Large intestine (tissue), 3 donors: ENCODE results near the gene CAAP1. TPM values are rescaled to one million over a fixed set of nuclear protein-coding genes. Genes with fewer than 3 reads are reported as not detected.
"Not testable (repeated sequence)": the region's sequence is repeated elsewhere in the genome, so short reads cannot be mapped to it uniquely, and the experiment has no call there.

Experiments
- DNase-seq, 2 donors: peaks; one replicate each; pipeline versions ENCODE4 v3.0.0 to v3.0.0-alpha.2; 2013
- H3K27ac ChIP-seq: one replicate; pipeline ENCODE4 v1.5.1; 2013; ENCODE audit warnings: low read length
- H3K27me3 ChIP-seq: 2 replicates; pipeline ENCODE4 v1.6.1; 2013; ENCODE audit warnings: low read length; ENCODE audit not compliant: control insufficient read depth, insufficient read depth
- H3K36me3 ChIP-seq: 2 replicates; pipeline ENCODE4 v1.6.1; 2013; ENCODE audit warnings: low read length; ENCODE audit not compliant: control insufficient read depth, insufficient read depth
- H3K4me1 ChIP-seq: one replicate; pipeline ENCODE4 v1.6.1; 2013; ENCODE audit warnings: low read length; ENCODE audit not compliant: control insufficient read depth, insufficient read depth
- H3K4me3 ChIP-seq: one replicate; pipeline ENCODE4 v1.5.1; 2013; ENCODE audit warnings: low read length
- H3K9me3 ChIP-seq: one replicate; pipeline ENCODE4 v1.6.1; 2013; ENCODE audit warnings: mild to moderate bottlenecking, low read depth, low read length, moderate library complexity; ENCODE audit not compliant: control insufficient read depth
- WGBS: methylation state at CpG from one replicate; pipeline ENCODE4 v1.1.5; 2013; ENCODE audit warnings: low lambda C conversion rate; ENCODE audit not compliant: insufficient coverage; 5-methylcytosine and 5-hydroxymethylcytosine counted together
- polyA plus RNA-seq: library from polyadenylated mRNA; unstranded; fragments of 120-200 nt; gene quantifications from one replicate; pipeline ENCODE4 v1.2.1, GENCODE V29; 2013

CAAP1 gene
- polyA plus RNA-seq, 1 donor: 34.7 TPM

GRCh38 chr9:26850995-26851394, 41.6 kb downstream of the CAAP1 start:
- DNase-seq: no peak
- Histone ChIP-seq H3K9me3 (no peaks in the 10 kb centered on the region), H3K27me3 (no peaks in the 10 kb centered on the region), H3K4me1 (no peaks in the 10 kb centered on the region), H3K27ac (no peak overlapping the region), H3K36me3 (peaks cover 29% of the 10 kb centered on the region), H3K4me3 (no peak overlapping the region)
- 100% methylated on average over 1 of the region's 2 CpGs for WGBS

- H3K36me3 ChIP-seq: no peaks in the 10 kb centered on the region
- H3K4me1 ChIP-seq: no peaks in the 10 kb centered on the region
- no peaks in the 10 kb centered on the region for H3K9me3 ChIP-seq
- DNase-seq: no peak
- no peak overlapping the region for H3K27ac ChIP-seq
- no peak overlapping the region for H3K4me3 ChIP-seq
- H3K27me3 ChIP-seq: no peaks in the 10 kb centered on the region
- 80% methylated on average over 2 of the region's 6 CpGs for WGBS
These were observed 58.8 kb downstream of the CAAP1 start for GRCh38 chr9:26833792-26834191.

GRCh38 chr9:26828391-26828955, 64.1 kb downstream of the CAAP1 start:
- H3K27ac ChIP-seq, H3K4me3 ChIP-seq, DNase-seq, H3K4me1 ChIP-seq, H3K9me3 ChIP-seq, H3K36me3 ChIP-seq, H3K27me3 ChIP-seq: not testable (repeated sequence)
- WGBS: 91% methylated on average over 1 of the region's 4 CpGs

- no peaks in the 10 kb centered on the region for H3K27me3 ChIP-seq
- H3K36me3 ChIP-seq: no peaks in the 10 kb centered on the region
- no peak overlapping the region for H3K27ac ChIP-seq
- no peaks in the 10 kb centered on the region for H3K9me3 ChIP-seq
- H3K4me1 ChIP-seq: no peaks in the 10 kb centered on the region
- WGBS: no CpG with 5 or more reads among the region's 2 CpGs
- no peak overlapping the region for H3K4me3 ChIP-seq
- no peak for DNase-seq
These were observed 77.8 kb downstream of the CAAP1 start for GRCh38 chr9:26814799-26815198.

- no peaks in the 10 kb centered on the region for H3K36me3 ChIP-seq
- no peak overlapping the region for H3K27ac ChIP-seq
- H3K4me1 ChIP-seq: no peaks in the 10 kb centered on the region
- no peak overlapping the region for H3K4me3 ChIP-seq
- no peaks in the 10 kb centered on the region for H3K27me3 ChIP-seq
- H3K9me3 ChIP-seq: no peaks in the 10 kb centered on the region
- no peak for DNase-seq
These were observed 79.4 kb downstream of the CAAP1 start for GRCh38 chr9:26813247-26813646.

GRCh38 chr9:26812217-26812616, 80.4 kb downstream of the CAAP1 start:
- H3K4me3 ChIP-seq: no peak overlapping the region
- WGBS: 100% methylated on average over 1 of the region's 3 CpGs

GRCh38 chr9:26811106-26811505, 81.5 kb downstream of the CAAP1 start:
- Histone ChIP-seq H3K4me3 (no peak overlapping the region), H3K9me3 (no peaks in the 10 kb centered on the region), H3K4me1 (no peaks in the 10 kb centered on the region), H3K27me3 (no peaks in the 10 kb centered on the region), H3K36me3 (no peaks in the 10 kb centered on the region), H3K27ac (no peak overlapping the region)
- DNase-seq: no peak

More at GRCh38 chr9:26812217-26812616, 80.4 kb downstream of the CAAP1 start:
- Histone ChIP-seq H3K36me3 (no peaks in the 10 kb centered on the region), H3K9me3 (no peaks in the 10 kb centered on the region), H3K4me1 (no peaks in the 10 kb centered on the region), H3K27me3 (no peaks in the 10 kb centered on the region), H3K27ac (no peak overlapping the region)
- no peak for DNase-seq

- no peaks in the 10 kb centered on the region for H3K9me3 ChIP-seq
- DNase-seq: peak in 1 of 2 donors; percentile 10
- WGBS: no CpG with 5 or more reads among the region's 1 CpG
- H3K4me3 ChIP-seq: no peak overlapping the region
- H3K36me3 ChIP-seq: no peaks in the 10 kb centered on the region
- H3K27me3 ChIP-seq: no peaks in the 10 kb centered on the region
- no peak overlapping the region for H3K27ac ChIP-seq
- no peaks in the 10 kb centered on the region for H3K4me1 ChIP-seq
These were observed 82.8 kb downstream of the CAAP1 start for GRCh38 chr9:26809795-26810194.

GRCh38 chr9:26807161-26807560, 85.4 kb downstream of the CAAP1 start:
- peak in 1 of 2 donors; percentile 9 for DNase-seq
- no peaks in the 10 kb centered on the region for H3K27me3 ChIP-seq
- H3K4me1 ChIP-seq: no peaks in the 10 kb centered on the region
- H3K9me3 ChIP-seq: no peaks in the 10 kb centered on the region
- H3K27ac ChIP-seq: no peak overlapping the region
- H3K4me3 ChIP-seq: no peak overlapping the region
- H3K36me3 ChIP-seq: no peaks in the 10 kb centered on the region
- 17% methylated on average over 1 of the region's 5 CpGs for WGBS

- Histone ChIP-seq H3K4me1 (no peaks in the 10 kb centered on the region), H3K27ac (no peak overlapping the region), H3K27me3 (no peaks in the 10 kb centered on the region), H3K4me3 (no peak overlapping the region), H3K36me3 (no peaks in the 10 kb centered on the region), H3K9me3 (no peaks in the 10 kb centered on the region)
- no peak for DNase-seq
- no CpG with 5 or more reads among the region's 2 CpGs for WGBS
These were observed 89.7 kb downstream of the CAAP1 start for GRCh38 chr9:26802921-26803320.

- Histone ChIP-seq H3K9me3 (no peaks in the 10 kb centered on the region), H3K4me3 (no peak overlapping the region), H3K36me3 (no peaks in the 10 kb centered on the region), H3K27ac (no peak overlapping the region), H3K27me3 (no peaks in the 10 kb centered on the region), H3K4me1 (no peaks in the 10 kb centered on the region)
- no peak for DNase-seq
- WGBS: 50% methylated on average over 1 of the region's 3 CpGs
These were observed 90.8 kb downstream of the CAAP1 start for GRCh38 chr9:26801772-26802171.
